Activated CD8-positive, alpha-beta memory T cell treated with anti-CD3 and anti-CD28 coated beads for 48 hours (primary cell): ENCODE data around the gene TTLL8.
"Not testable (repeated sequence)": the region's sequence is repeated elsewhere in the genome, so short reads cannot be mapped to it uniquely, and the experiment has no call there.

Source experiments
- DNase-seq, 3 experiments: peaks; one replicate each; pipeline ENCODE4 v3.0.0-alpha.2; 2020; ENCODE audit warnings: low read depth in 2 of 3, low spot score in 2 of 3

TTLL8 gene

GRCh38 chr22:49992921-49993648 is 65.0 kb downstream of the TTLL8 start:
- DNase-seq, result no peak

- no peak for DNase-seq
Observed at GRCh38 chr22:49991907-49992533, 66.1 kb downstream of the TTLL8 start.

GRCh38 chr22:49991167-49991566 is 66.9 kb downstream of the TTLL8 start:
- no peak for DNase-seq

- not testable (repeated sequence) for DNase-seq
Observed at GRCh38 chr22:49989826-49990225, 68.3 kb downstream of the TTLL8 start.

GRCh38 chr22:49986325-49986724 is 71.8 kb downstream of the TTLL8 start:
- DNase-seq, result no peak

GRCh38 chr22:49983148-49984042 is 74.7 kb downstream of the TTLL8 start:
- DNase-seq, result no peak

GRCh38 chr22:49981799-49982198 is 76.3 kb downstream of the TTLL8 start:
- not testable (repeated sequence) for DNase-seq

GRCh38 chr22:49979587-49980264 is 78.4 kb downstream of the TTLL8 start:
- DNase-seq, result no peak

GRCh38 chr22:49977578-49977977 is 80.5 kb downstream of the TTLL8 start:
- no peak for DNase-seq

GRCh38 chr22:49976439-49977175 is 81.5 kb downstream of the TTLL8 start:
- no peak for DNase-seq

- peak in 1 of 3 experiments; percentile 46 for DNase-seq
Observed at GRCh38 chr22:49975543-49976389, 82.3 kb downstream of the TTLL8 start.

- DNase-seq, result no peak
Observed at GRCh38 chr22:49973018-49973961, 84.8 kb downstream of the TTLL8 start.

GRCh38 chr22:49972163-49973017 is 85.7 kb downstream of the TTLL8 start:
- DNase-seq, result no peak

GRCh38 chr22:49971232-49972162 is 86.6 kb downstream of the TTLL8 start:
- DNase-seq, result peak in 1 of 3 experiments; percentile 71

GRCh38 chr22:49970528-49971231 is 87.4 kb downstream of the TTLL8 start:
- DNase-seq, result peak; percentile 84 to 93 (median 84)
